ENCODE data around the gene PLA2G6. TPM values are rescaled to one million over a fixed set of nuclear protein-coding genes. Genes with fewer than 3 reads are reported as not detected.

Gene PLA2G6
- total and polyA plus RNA-seq, 2 of the 13 experiments (the other 11 are each of a cell fraction or from before 2014, with no cell fraction given): 4.8 to 11.5 TPM

GRCh38 chr22:38177571-38177925 lies 4.1 kb downstream of the PLA2G6 start (continued):
- 0 out of 2 replicates have a peak, but pooled peaks have one; percentile 41 for TF ChIP-seq NR2C2 (CRISPR knock-in tag; IDR thresholded peaks at IDR 0.05; ENCODE audit: borderline replicate concordance)
- 0 out of 2 replicates have a peak, but pooled peaks have one; percentile 0 for TF ChIP-seq ZNF709 (CRISPR knock-in tag; IDR thresholded peaks at IDR 0.05)
- TF ChIP-seq FOXO4 (CRISPR knock-in tag; conservative IDR thresholded peaks at IDR 0.05): 0 out of 2 replicates have a peak, but pooled peaks have one; percentile 82
- TF ChIP-seq, protein P1, sequence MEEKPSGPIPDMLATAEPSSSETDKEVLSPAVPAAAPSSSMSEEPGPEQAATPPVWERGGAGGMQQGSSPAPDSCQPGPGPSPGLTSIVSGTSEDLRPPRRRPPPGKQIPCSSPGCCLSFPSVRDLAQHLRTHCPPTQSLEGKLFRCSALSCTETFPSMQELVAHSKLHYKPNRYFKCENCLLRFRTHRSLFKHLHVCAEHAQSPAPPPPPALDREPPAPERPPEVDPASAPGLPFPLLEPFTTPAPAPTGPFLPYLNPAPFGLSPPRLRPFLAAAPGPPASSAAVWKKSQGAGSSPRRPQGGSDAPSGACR (CRISPR knock-in tag; IDR thresholded peaks at IDR 0.05): 0 out of 2 replicates have a peak, but pooled peaks have one; percentile 40
- 0 out of 2 replicates have a peak, but pooled peaks have one; percentile 39 for TF ChIP-seq ZSCAN29 (CRISPR knock-in tag; conservative IDR thresholded peaks at IDR 0.05)
- 0 out of 2 replicates have a peak, but pooled peaks have one; percentile 40 for TF ChIP-seq ZNF564 (CRISPR knock-in tag; IDR thresholded peaks at IDR 0.05)

DNA sequence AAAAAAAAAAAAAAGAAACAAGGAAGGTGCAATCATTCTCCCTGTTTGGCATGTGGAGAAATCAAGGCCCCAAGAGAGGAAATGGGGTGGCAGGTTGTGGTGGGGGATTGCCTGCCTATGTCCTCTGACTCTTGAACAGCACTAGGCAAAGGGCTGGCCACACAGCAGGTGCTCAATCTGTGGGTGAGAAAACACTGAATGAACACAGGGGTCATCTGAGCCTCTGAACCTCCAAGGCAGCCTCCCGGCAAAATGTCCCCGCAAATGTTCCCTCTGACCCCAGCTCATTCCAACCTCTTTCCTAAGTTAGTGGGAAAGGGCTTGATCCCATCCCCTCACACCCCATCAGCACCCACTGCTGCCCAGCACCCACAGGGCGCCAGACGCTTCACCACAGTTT lies 4.6 kb downstream of the PLA2G6 start:
- DNase-seq (ENCODE audit: low spot score) (no peak), ATAC-seq (no peak), FAIRE-seq (no peak)
- no peak overlapping the region for H3K9ac ChIP-seq (ENCODE audit: insufficient read depth, low read depth, low read length)
- CTCF ChIA-PET (ENCODE audit: low intra/inter-chr PET ratio, low total read pairs): no interaction called here
- H3K27me3 ChIP-seq (ENCODE audit: control insufficient read depth in 1 of 2, insufficient read depth in 2 of 2, low read length in 2 of 2): no peaks in the 10 kb centered on the region; a peak in 1 of 5 replicates
- H3K27ac ChIP-seq (ENCODE audit: extremely low read length, insufficient read depth, low read length): peak overlapping the region; percentile 79
- peaks cover 72% of the 10 kb centered on the region for H3K4me1 ChIP-seq (ENCODE audit: insufficient read depth, low read length)
- H4K20me1 ChIP-seq (ENCODE audit: insufficient read depth, low read length): no peaks in the 10 kb centered on the region
- H3K4me3 ChIP-seq (replicated peaks in 1 of 3; ENCODE audit: insufficient read depth in 1 of 3, low read depth in 2 of 3, low read length in 3 of 3): peak overlapping the region in 1 of 3 experiments; percentile 26; a peak in 1 of 6 replicates
- in situ Hi-C loops (cut with HindIII; ENCODE audit: extremely low pct_ligation_motif_present, low pct_unique_long_range_greater_than_20kb) (no loop called here), intact Hi-C loops (cut with micrococcal nuclease; ENCODE audit: unreplicated experiment) (no loop called here)
- no peak overlapping the region for H2AFZ ChIP-seq (ENCODE audit: low read length)
- H3K79me2 ChIP-seq (ENCODE audit: insufficient read depth, low read length): no peaks in the 10 kb centered on the region
- H3K4me2 ChIP-seq (ENCODE audit: low read depth, low read length): peak overlapping the region; percentile 71; the same call in 1 of the 2 replicates
- BruUV-seq (replicated peaks): no TSS peak
- no peaks in the 10 kb centered on the region for H3K36me3 ChIP-seq (replicated peaks in 1 of 2; ENCODE audit: control insufficient read depth in 1 of 2, insufficient read depth in 2 of 2, low read length in 2 of 2)
- POLR2A ChIA-PET: interaction anchor here (1.0 to 6.1 kb wide), 5 partner anchors 12 to 67 kb away, joined by 3 to 60 read pairs (median 18); partner anchors contain the start of genes BAIAP2L2 and MAFF
- no peaks in the 10 kb centered on the region for H3K9me3 ChIP-seq (ENCODE audit: low read length)
- 75% methylated on average over 3 of the region's 4 CpGs for WGBS (ENCODE audit: low lambda C conversion rate)
- no peak for TF ChIP-seq ZNF318 (CRISPR knock-in tag; IDR thresholded peaks at IDR 0.05)
- TF ChIP-seq HBP1 (CRISPR knock-in tag; IDR thresholded peaks at IDR 0.05; ENCODE audit: low read depth): 0 out of 2 replicates have a peak, but pooled peaks have one; percentile 20
